Renal cortical epithelial cell (primary cell): ENCODE results near the gene CYP4F12. TPM values are rescaled to one million over a fixed set of nuclear protein-coding genes. Genes with fewer than 3 reads are reported as not detected.
"Not testable (repeated sequence)": the region's sequence is repeated elsewhere in the genome, so short reads cannot be mapped to it uniquely, and the experiment has no call there.

Source experiments
- DNase-seq: peaks from one replicate; pipeline ENCODE4 v3.0.0-alpha.2; 2011; ENCODE audit warnings: low read depth
- total RNA-seq: library from RNA; depleted of rRNA; stranded (reverse); fragments of >200 nt; gene quantifications from 2 replicates; pipeline ENCODE4 v1.2.3, GENCODE V29; 2014

CYP4F12 gene
- total RNA-seq, 1 donor from 2014 or later, result not detected

GRCh38 chr19:15649526-15649925 lies 23.4 kb upstream of the CYP4F12 start:
- no peak for DNase-seq

GRCh38 chr19:15650123-15650522 lies 22.8 kb upstream of the CYP4F12 start:
- not testable (repeated sequence) for DNase-seq

GRCh38 chr19:15651791-15652190 lies 21.1 kb upstream of the CYP4F12 start:
- no peak for DNase-seq

GRCh38 chr19:15652559-15653278 lies 20.2 kb upstream of the CYP4F12 start:
- DNase-seq, result no peak

- no peak for DNase-seq
Observed at GRCh38 chr19:15656467-15656866, 16.4 kb upstream of the CYP4F12 start.

- DNase-seq, result no peak
Observed at GRCh38 chr19:15663247-15663646, 9.6 kb upstream of the CYP4F12 start.

GRCh38 chr19:15666186-15666585 lies 6.7 kb upstream of the CYP4F12 start:
- DNase-seq, result no peak

- no peak for DNase-seq
Observed at GRCh38 chr19:15666883-15667282, 6.0 kb upstream of the CYP4F12 start.

GRCh38 chr19:15669440-15669839 lies 3.4 kb upstream of the CYP4F12 start:
- no peak for DNase-seq

GRCh38 chr19:15669891-15670290 lies 3.0 kb upstream of the CYP4F12 start:
- DNase-seq, result no peak

- DNase-seq, result no peak
Observed at GRCh38 chr19:15671237-15671821, 1.6 kb upstream of the CYP4F12 start.

GRCh38 chr19:15671891-15672579 lies 852 bp upstream of the CYP4F12 start:
- no peak for DNase-seq

GRCh38 chr19:15673176-15673654 lies 328 bp downstream of the CYP4F12 start:
- no peak for DNase-seq

GRCh38 chr19:15675560-15675959 lies 2.7 kb downstream of the CYP4F12 start:
- DNase-seq, result no peak

GRCh38 chr19:15679089-15679488 lies 6.2 kb downstream of the CYP4F12 start:
- no peak for DNase-seq

GRCh38 chr19:15679865-15680264 lies 7.0 kb downstream of the CYP4F12 start:
- DNase-seq, result not testable (repeated sequence)

- no peak for DNase-seq
Observed at GRCh38 chr19:15680478-15681322, 7.8 kb downstream of the CYP4F12 start.

GRCh38 chr19:15683411-15683810 lies 10.5 kb downstream of the CYP4F12 start:
- DNase-seq, result no peak

GRCh38 chr19:15684828-15685227 lies 11.9 kb downstream of the CYP4F12 start:
- no peak for DNase-seq

- DNase-seq, result no peak
Observed at GRCh38 chr19:15696654-15697194, 23.8 kb downstream of the CYP4F12 start.

GRCh38 chr19:15701757-15702533 lies 29.1 kb downstream of the CYP4F12 start:
- peak; percentile 4 for DNase-seq
